ENCODE data around the gene GRK1.
"Not testable (repeated sequence)": the region's sequence is repeated elsewhere in the genome, so short reads cannot be mapped to it uniquely, and the experiment has no call there.

GRK1 gene

GRCh38 chr13:113667771-113668490 lies 912 bp downstream of the GRK1 start:
- no peak for DNase-seq

GRCh38 chr13:113668491-113668971 lies 1.5 kb downstream of the GRK1 start:
- DNase-seq = no peak

- no peak for DNase-seq
Measured at GRCh38 chr13:113669231-113669754, 2.3 kb downstream of the GRK1 start.

GRCh38 chr13:113669755-113670341 lies 2.8 kb downstream of the GRK1 start:
- DNase-seq = no peak

- DNase-seq = no peak
Measured at GRCh38 chr13:113670541-113670940, 3.5 kb downstream of the GRK1 start.

- DNase-seq = no peak
Measured at GRCh38 chr13:113671066-113672001, 4.3 kb downstream of the GRK1 start.

- DNase-seq = no peak
Measured at GRCh38 chr13:113672002-113672651, 5.1 kb downstream of the GRK1 start.

- no peak for DNase-seq
Measured at GRCh38 chr13:113722921-113723320, 55.9 kb downstream of the GRK1 start.

GRCh38 chr13:113723410-113724015 lies 56.5 kb downstream of the GRK1 start:
- DNase-seq = no peak

- no peak for DNase-seq
Measured at GRCh38 chr13:113724016-113724758, 57.2 kb downstream of the GRK1 start.

- no peak for DNase-seq
Measured at GRCh38 chr13:113724780-113725315, 57.8 kb downstream of the GRK1 start.

- DNase-seq = not testable (repeated sequence)
Measured at GRCh38 chr13:113725329-113726105, 58.5 kb downstream of the GRK1 start.

- DNase-seq = not testable (repeated sequence)
Measured at GRCh38 chr13:113726106-113726821, 59.2 kb downstream of the GRK1 start.

GRCh38 chr13:113726961-113727411 lies 60.0 kb downstream of the GRK1 start:
- no peak for DNase-seq

- no peak for DNase-seq
Measured at GRCh38 chr13:113728571-113729054, 61.6 kb downstream of the GRK1 start.

- DNase-seq = no peak
Measured at GRCh38 chr13:113729187-113730019, 62.4 kb downstream of the GRK1 start.

- DNase-seq = no peak
Measured at GRCh38 chr13:113730258-113730691, 63.3 kb downstream of the GRK1 start.

GRCh38 chr13:113730831-113731191 lies 63.8 kb downstream of the GRK1 start:
- DNase-seq = no peak

Data from NCI-H187 treated with DMSO at 0.1 percent for 48 hours (cell line).